ENCODE measurements around the gene CYP2A6. TPM values are rescaled to one million over a fixed set of nuclear protein-coding genes. Genes with fewer than 3 reads are reported as not detected.
A peak's percentile ranks its signal among the peaks of the same experiment; 100 is the strongest.

Gene CYP2A6
- total RNA-seq, 2 donors from 2014 or later = 1.4 TPM; not detected in 1

GRCh38 chr19:40806423-40807146, 43.7 kb downstream of the CYP2A6 start:
- H3K27ac ChIP-seq = peak overlapping the region; percentile 50
- peak; percentile 71 for DNase-seq
- H3K27me3 ChIP-seq = no peaks in the 10 kb centered on the region
- intact Hi-C loops (cut with DNase I) = no loop called here
- H3K4me3 ChIP-seq = no peak overlapping the region
- peak overlapping the region in 1 of 2 donors; percentile 67 for H3K9ac ChIP-seq (ENCODE audit: low read depth in 2 of 2, low read length in 2 of 2)
- H3K9me3 ChIP-seq = no peaks in the 10 kb centered on the region
- peak; percentile 73 for TF ChIP-seq CTCF (IDR thresholded peaks at IDR 0.05)
- peaks cover 45% of the 10 kb centered on the region for H3K4me1 ChIP-seq
- H3K36me3 ChIP-seq = peaks cover 6% of the 10 kb centered on the region

DNA sequence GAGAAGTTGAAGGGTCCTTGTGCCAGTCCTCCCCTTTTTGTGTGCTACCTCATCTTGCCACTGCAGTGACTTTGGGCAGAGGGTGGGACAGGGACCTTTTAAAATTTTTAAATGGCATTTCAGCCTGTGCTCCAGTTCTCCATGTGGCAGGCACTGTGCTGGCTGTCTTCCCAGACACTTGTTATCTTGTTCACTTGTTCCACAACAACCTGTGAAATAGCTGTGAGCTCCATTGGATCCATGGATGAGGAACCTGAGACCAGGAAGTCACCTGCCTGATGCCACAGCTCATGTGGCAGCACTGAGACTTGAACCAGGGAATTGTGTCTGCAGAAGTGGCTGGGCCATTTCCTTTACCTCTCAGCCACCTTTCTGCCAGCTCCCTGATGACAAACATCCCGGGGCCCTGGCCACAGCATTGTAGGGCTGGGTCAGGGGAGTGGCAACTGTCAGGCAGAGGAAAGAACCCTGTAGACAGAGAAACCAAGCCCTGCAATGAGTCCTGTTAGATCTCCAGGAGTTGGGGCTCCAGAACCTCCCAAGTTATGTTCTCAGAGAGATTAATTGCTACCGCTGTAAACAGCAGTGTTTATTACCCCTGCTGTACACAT, 44.9 kb downstream of the CYP2A6 start:
- peaks cover 6% of the 10 kb centered on the region for H3K36me3 ChIP-seq
- no peaks in the 10 kb centered on the region for H3K9me3 ChIP-seq
- DNase-seq = peak; percentile 62
- intact Hi-C loops (cut with DNase I) = no loop called here
- no peak for TF ChIP-seq CTCF (IDR thresholded peaks at IDR 0.05)
- peaks cover 55% of the 10 kb centered on the region for H3K4me1 ChIP-seq
- H3K27me3 ChIP-seq = no peaks in the 10 kb centered on the region
- H3K27ac ChIP-seq = peak overlapping the region; percentile 82
- no peak overlapping the region for H3K4me3 ChIP-seq
- peak overlapping the region in 1 of 2 donors; percentile 69 for H3K9ac ChIP-seq (ENCODE audit: low read depth in 2 of 2, low read length in 2 of 2)

DNA sequence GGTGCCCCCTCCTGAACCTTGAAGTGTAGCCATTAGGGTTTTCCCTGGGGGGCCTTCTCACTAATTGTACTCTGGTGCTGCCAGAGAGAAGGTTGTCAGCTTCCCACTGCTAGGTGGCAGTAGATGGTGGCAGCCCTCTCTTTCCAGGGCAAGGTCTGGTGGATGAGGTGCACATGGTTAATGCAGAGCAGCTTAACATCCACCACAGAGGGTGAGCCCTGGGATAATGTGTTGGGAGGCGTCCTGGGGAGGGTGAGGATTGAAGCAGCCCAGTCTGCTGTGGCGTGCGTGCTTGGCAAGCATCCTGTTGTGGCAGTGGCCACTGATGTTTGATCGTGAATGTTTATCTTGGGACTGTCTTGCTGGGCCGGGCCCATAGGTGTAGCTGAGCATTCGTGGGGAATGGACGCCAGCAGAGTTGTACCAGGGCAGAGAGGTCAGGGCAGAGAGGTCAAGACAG, 45.4 kb downstream of the CYP2A6 start:
- Histone ChIP-seq H3K4me3 (peak overlapping the region; percentile 2), H3K27me3 (no peaks in the 10 kb centered on the region), H3K9ac (ENCODE audit: low read depth in 2 of 2, low read length in 2 of 2) (peak overlapping the region in 1 of 2 donors; percentile 75), H3K9me3 (no peaks in the 10 kb centered on the region), H3K4me1 (peaks cover 57% of the 10 kb centered on the region), H3K27ac (peak overlapping the region; percentile 82), H3K36me3 (peaks cover 6% of the 10 kb centered on the region)
- no peak for TF ChIP-seq CTCF (IDR thresholded peaks at IDR 0.05)
- intact Hi-C loops (cut with DNase I) = no loop called here
- DNase-seq = peak; percentile 25

DNA sequence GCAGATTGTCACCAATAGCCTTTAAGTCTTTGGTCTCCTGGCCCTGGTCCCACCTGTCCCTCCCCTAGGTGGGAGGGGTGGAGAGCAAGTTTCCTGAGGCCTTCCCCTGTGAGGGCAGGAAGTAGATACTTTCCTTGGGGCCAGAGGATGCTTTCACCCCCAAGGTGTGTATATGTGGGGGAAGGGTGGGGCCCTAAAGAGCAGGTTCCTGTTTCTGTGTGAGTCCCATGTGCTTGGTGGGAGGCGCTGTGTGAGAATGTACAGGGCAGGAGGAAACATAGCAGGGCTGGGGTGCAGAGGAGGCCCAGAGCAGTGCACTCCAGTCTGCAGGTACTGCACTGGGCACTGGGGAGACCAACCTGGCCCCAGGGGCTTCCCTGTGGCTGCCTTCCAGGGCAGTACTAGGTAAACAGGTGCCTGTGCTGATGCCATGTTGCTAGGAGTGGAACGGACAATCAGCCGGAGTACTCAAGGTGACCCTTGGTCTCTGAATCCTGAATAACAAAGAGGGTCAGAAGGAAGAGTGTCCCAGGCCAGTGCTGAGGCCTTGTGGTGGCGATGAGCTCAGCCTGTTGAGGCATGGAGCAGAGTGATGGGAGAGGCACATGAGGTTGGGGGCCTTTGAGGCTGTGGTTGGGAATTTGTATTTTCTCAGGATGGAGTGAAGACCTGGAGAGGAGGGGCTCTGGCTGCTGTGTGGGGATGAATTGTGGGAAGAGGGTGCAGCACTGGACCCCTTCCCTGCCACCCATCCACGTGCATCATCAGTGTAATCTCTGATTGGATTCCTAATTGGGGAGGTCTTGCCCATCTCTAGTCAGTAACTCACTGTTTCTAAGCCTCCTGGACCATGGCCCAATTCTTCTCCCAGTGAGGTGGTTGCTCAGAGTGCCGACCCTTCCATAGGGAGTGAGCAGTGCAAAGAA, 46.1 kb downstream of the CYP2A6 start:
- Histone ChIP-seq H3K4me3 (peak overlapping the region; percentile 2), H3K27ac (peak overlapping the region; percentile 82), H3K4me1 (peaks cover 57% of the 10 kb centered on the region), H3K9ac (ENCODE audit: low read depth in 2 of 2, low read length in 2 of 2) (peak overlapping the region; percentile 64 to 75), H3K9me3 (no peaks in the 10 kb centered on the region), H3K36me3 (peaks cover 6% of the 10 kb centered on the region), H3K27me3 (no peaks in the 10 kb centered on the region)
- DNase-seq = peak; percentile 86
- no peak for TF ChIP-seq CTCF (IDR thresholded peaks at IDR 0.05)
- intact Hi-C loops (cut with DNase I) = no loop called here

GRCh38 chr19:40803170-40803856, 46.9 kb downstream of the CYP2A6 start:
- Histone ChIP-seq H3K4me1 (peaks cover 57% of the 10 kb centered on the region), H3K9me3 (no peaks in the 10 kb centered on the region), H3K36me3 (peaks cover 3% of the 10 kb centered on the region), H3K27me3 (no peaks in the 10 kb centered on the region), H3K9ac (ENCODE audit: low read depth in 2 of 2, low read length in 2 of 2) (peak overlapping the region; percentile 64 to 75), H3K27ac (peak overlapping the region; percentile 82), H3K4me3 (no peak overlapping the region)
- intact Hi-C loops (cut with DNase I) = no loop called here
- no peak for DNase-seq
- TF ChIP-seq CTCF (IDR thresholded peaks at IDR 0.05) = no peak
